ENCODE data around the gene GIPC3. TPM values are rescaled to one million over a fixed set of nuclear protein-coding genes. Genes with fewer than 3 reads are reported as not detected.
A peak's percentile ranks its signal among the peaks of the same experiment; 100 is the strongest.

GIPC3 gene
- total and polyA plus RNA-seq, 3 experiments from 2014 or later: 0.33 to 1.8 (median 0.46) TPM

DNA sequence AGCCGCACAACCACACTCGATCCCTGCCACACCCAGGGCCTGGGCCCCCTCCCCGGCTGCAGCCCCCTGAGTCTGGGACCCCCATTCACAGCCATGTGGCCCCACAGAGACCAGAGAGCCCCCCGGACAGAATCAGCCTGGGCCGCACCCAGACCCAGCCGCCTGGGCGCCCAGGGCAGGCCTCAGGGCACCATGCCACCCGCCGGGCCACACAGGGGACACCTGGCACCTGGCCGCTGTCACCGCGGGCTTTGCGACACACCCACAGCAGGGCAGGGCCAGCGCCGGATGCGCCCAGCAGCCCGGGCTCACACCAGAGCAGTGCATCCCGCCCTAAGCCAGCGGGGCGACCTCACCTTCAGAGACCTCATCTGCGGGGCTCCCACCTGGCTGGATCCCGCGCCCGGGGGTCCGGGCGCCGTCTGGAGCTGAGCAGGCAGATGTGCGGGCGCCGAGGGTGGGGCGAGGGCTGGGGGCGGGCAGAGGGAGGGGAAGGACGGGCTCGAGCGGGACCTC lies 21.0 kb downstream of the GIPC3 start:
- peaks cover 8 to 18% (median 13%) of the 10 kb centered on the region in 3 donors for H3K4me1 Mint-ChIP-seq
- Histone ChIP-seq H3K4me3 (ENCODE audit: low read length) (peak overlapping the region; percentile 21), H3K27me3 (ENCODE audit: insufficient read depth, low read length, poor library complexity, severe bottlenecking) (no peaks in the 10 kb centered on the region), H3K9me3 (ENCODE audit: low read length) (no peaks in the 10 kb centered on the region), H3K36me3 (ENCODE audit: insufficient read depth, low read length) (no peaks in the 10 kb centered on the region), H3K4me1 (ENCODE audit: insufficient read depth, low read length) (peaks cover 29% of the 10 kb centered on the region), H3K27ac (ENCODE audit: low read depth, low read length) (peak overlapping the region; percentile 59)
- ChIA-PET POLR2A (interaction anchor here (0.6 kb wide), 1 partner anchor 52 kb away, joined by 3 read pairs; no protein-coding TSS in a partner anchor), CTCF (no interaction called here)
- H3K27ac Mint-ChIP-seq: no peak overlapping the region
- DNase-seq: peak in 3 of 5 donors; percentile 18 to 60 (median 19)
- H3K9me3 Mint-ChIP-seq: no peaks in the 10 kb centered on the region
- no peaks in the 10 kb centered on the region for H3K27me3 Mint-ChIP-seq
- peaks cover 0 to 5% (median 0%) of the 10 kb centered on the region in 3 donors for H3K36me3 Mint-ChIP-seq
- peak overlapping the region in 5 of 7 donors; percentile 23 to 76 (median 49) for H3K4me3 Mint-ChIP-seq

GRCh38 chr19:3606690-3607289 lies 21.5 kb downstream of the GIPC3 start, which contains the start of gene TBXA2R:
TSS of gene TBXA2R (minus strand) at chr19:3606875. CDS start at chr19:3600634, 6,241 bp downstream.
- Histone ChIP-seq H3K27ac (ENCODE audit: low read depth, low read length) (peak within 1 kb of the TSS; percentile 73), H3K9me3 (ENCODE audit: low read length) (no peaks in the 10 kb centered on the region), H3K4me3 (ENCODE audit: low read length) (peak within 1 kb of the TSS; percentile 21), H3K27me3 (ENCODE audit: insufficient read depth, low read length, poor library complexity, severe bottlenecking) (no peaks in the 10 kb centered on the region), H3K4me1 (ENCODE audit: insufficient read depth, low read length) (peaks cover 29% of the 10 kb centered on the region), H3K36me3 (ENCODE audit: insufficient read depth, low read length) (no peaks in the 10 kb centered on the region)
- DNase-seq: peak; percentile 24 to 70 (median 37)
- peaks cover 0 to 6% (median 0%) of the 10 kb centered on the region in 3 donors for H3K36me3 Mint-ChIP-seq
- ChIA-PET CTCF (no interaction called here), POLR2A (interaction anchor here (0.6 kb wide), 1 partner anchor 52 kb away, joined by 3 read pairs; no protein-coding TSS in a partner anchor)
- H3K4me1 Mint-ChIP-seq: peaks cover 8 to 18% (median 13%) of the 10 kb centered on the region in 3 donors
- no peaks in the 10 kb centered on the region for H3K9me3 Mint-ChIP-seq
- peak within 1 kb of the TSS in 3 of 8 donors; percentile 26 to 84 (median 83) for H3K27ac Mint-ChIP-seq
- no peaks in the 10 kb centered on the region for H3K27me3 Mint-ChIP-seq
- H3K4me3 Mint-ChIP-seq: peak within 1 kb of the TSS in 6 of 7 donors; percentile 23 to 87 (median 60)

- Histone ChIP-seq H3K27ac (ENCODE audit: low read depth, low read length) (peak overlapping the region; percentile 73), H3K36me3 (ENCODE audit: insufficient read depth, low read length) (no peaks in the 10 kb centered on the region), H3K9me3 (ENCODE audit: low read length) (no peaks in the 10 kb centered on the region), H3K4me3 (ENCODE audit: low read length) (no peak overlapping the region), H3K27me3 (ENCODE audit: insufficient read depth, low read length, poor library complexity, severe bottlenecking) (no peaks in the 10 kb centered on the region), H3K4me1 (ENCODE audit: insufficient read depth, low read length) (peaks cover 29% of the 10 kb centered on the region)
- Mint-ChIP-seq H3K9me3 (no peaks in the 10 kb centered on the region), H3K27me3 (no peaks in the 10 kb centered on the region), H3K4me3 (peak overlapping the region in 6 of 7 donors; percentile 47 to 87 (median 66)), H3K36me3 (peaks cover 0 to 10% (median 3%) of the 10 kb centered on the region in 3 donors), H3K4me1 (peaks cover 8 to 18% (median 13%) of the 10 kb centered on the region in 3 donors), H3K27ac (peak overlapping the region in 3 of 8 donors; percentile 26 to 84 (median 83))
- POLR2A ChIA-PET: no interaction called here
- CTCF ChIA-PET: interaction anchor here (1.1 to 2.8 kb wide), 3 partner anchors 11 to 62 kb away, joined by 3 to 14 read pairs (median 3); partner anchors contain the start of gene GIPC3
- peak in 1 of 5 donors; percentile 49 for DNase-seq
These were observed 22.2 kb downstream of the GIPC3 start for GRCh38 chr19:3607303-3608078.

DNA sequence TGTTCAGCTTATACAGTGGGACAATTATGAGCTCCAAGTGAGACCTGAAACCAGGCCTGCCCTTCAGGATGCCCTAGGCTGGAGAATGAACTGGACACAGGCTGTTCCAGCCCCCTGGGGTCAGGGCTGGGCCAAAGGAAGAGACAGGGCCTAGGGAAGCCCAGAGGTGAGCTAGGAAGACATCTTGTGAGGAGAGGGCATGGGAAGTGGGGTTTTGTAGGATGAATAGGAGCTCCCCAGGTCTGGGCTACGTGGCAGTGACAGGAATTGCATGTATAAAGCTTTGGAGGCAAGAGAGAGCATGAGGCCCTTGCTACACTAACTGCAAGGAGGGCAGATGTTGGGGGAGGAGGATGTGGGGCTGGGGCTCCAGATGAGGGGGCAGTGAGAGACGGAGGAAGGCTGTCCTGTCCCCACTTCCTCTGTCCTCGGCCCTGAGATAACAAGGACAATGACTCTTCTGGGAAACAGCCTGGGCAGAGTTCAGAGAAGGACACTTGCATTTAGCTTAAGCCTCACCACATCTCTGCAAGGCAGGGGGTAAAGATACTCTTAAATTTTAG lies 22.9 kb downstream of the GIPC3 start:
- Mint-ChIP-seq H3K27ac (peak overlapping the region in 3 of 8 donors; percentile 26 to 83 (median 79)), H3K9me3 (no peaks in the 10 kb centered on the region), H3K36me3 (peaks cover 0 to 13% (median 3%) of the 10 kb centered on the region in 3 donors), H3K27me3 (no peaks in the 10 kb centered on the region), H3K4me3 (peak overlapping the region in 4 of 7 donors; percentile 47 to 79 (median 66)), H3K4me1 (peaks cover 8 to 18% (median 13%) of the 10 kb centered on the region in 3 donors)
- H3K27ac ChIP-seq (ENCODE audit: low read depth, low read length): peak overlapping the region; percentile 73
- H3K4me1 ChIP-seq (ENCODE audit: insufficient read depth, low read length): peaks cover 29% of the 10 kb centered on the region
- H3K9me3 ChIP-seq (ENCODE audit: low read length): no peaks in the 10 kb centered on the region
- ChIA-PET POLR2A (no interaction called here), CTCF (interaction anchor here (1.1 to 2.8 kb wide), 3 partner anchors 11 to 63 kb away, joined by 3 to 14 read pairs (median 3); partner anchors contain the start of gene GIPC3)
- no peak for DNase-seq
- no peaks in the 10 kb centered on the region for H3K36me3 ChIP-seq (ENCODE audit: insufficient read depth, low read length)
- H3K27me3 ChIP-seq (ENCODE audit: insufficient read depth, low read length, poor library complexity, severe bottlenecking): no peaks in the 10 kb centered on the region
- no peak overlapping the region for H3K4me3 ChIP-seq (ENCODE audit: low read length)

DNA sequence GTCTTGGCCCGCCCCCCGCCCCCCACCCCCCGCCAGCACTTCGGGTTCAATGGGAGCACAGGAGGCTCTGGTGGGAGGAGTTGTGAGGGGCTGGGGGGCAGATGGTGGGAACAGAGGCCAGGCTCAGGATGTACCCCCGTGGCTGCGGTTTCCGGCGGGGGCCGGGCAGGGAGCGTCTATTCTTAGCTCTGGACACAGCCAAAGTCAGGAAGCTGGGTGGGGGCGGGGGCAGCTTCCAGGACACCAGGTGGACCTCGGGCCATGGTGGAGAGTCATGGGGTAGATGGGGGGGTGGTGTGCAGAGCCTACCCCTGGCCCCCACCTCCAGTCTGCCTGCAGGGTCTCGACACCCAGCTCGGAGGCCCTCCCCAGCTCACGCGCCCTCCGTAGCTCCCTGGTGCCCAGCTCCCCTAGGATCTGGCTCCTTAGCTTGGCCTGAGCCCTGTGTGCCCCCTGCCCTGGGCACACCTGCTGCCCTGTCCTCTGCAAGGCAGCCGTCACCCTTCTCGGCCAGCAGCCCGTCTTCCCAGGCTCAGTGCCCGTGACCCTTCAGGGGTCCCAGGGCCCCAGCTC lies 23.6 kb downstream of the GIPC3 start:
- H3K27me3 ChIP-seq (ENCODE audit: insufficient read depth, low read length, poor library complexity, severe bottlenecking): no peaks in the 10 kb centered on the region
- Mint-ChIP-seq H3K9me3 (no peaks in the 10 kb centered on the region), H3K36me3 (peaks cover 0 to 18% (median 3%) of the 10 kb centered on the region in 3 donors), H3K4me3 (no peak overlapping the region), H3K27me3 (no peaks in the 10 kb centered on the region), H3K27ac (peak overlapping the region in 2 of 8 donors; percentile 33 to 94), H3K4me1 (peaks cover 8 to 18% (median 13%) of the 10 kb centered on the region in 3 donors)
- H3K27ac ChIP-seq (ENCODE audit: low read depth, low read length): peak overlapping the region; percentile 59
- H3K4me1 ChIP-seq (ENCODE audit: insufficient read depth, low read length): peaks cover 29% of the 10 kb centered on the region
- ChIA-PET POLR2A (no interaction called here), CTCF (interaction anchor here (0.7 to 2.8 kb wide), 4 partner anchors 10 to 84 kb away, joined by 3 to 14 read pairs (median 4); partner anchors contain the start of gene GIPC3)
- H3K9me3 ChIP-seq (ENCODE audit: low read length): no peaks in the 10 kb centered on the region
- peak in 1 of 5 donors; percentile 39 for DNase-seq
- H3K4me3 ChIP-seq (ENCODE audit: low read length): no peak overlapping the region
- H3K36me3 ChIP-seq (ENCODE audit: insufficient read depth, low read length): no peaks in the 10 kb centered on the region

GRCh38 chr19:3609779-3610719 lies 24.8 kb downstream of the GIPC3 start:
- no peaks in the 10 kb centered on the region for H3K27me3 Mint-ChIP-seq
- CTCF ChIA-PET: interaction anchor here (1.3 to 2.8 kb wide), 2 partner anchors 24 to 82 kb away, joined by 5 to 14 read pairs; partner anchors contain the start of gene GIPC3
- Histone ChIP-seq H3K27ac (ENCODE audit: low read depth, low read length) (no peak overlapping the region), H3K4me3 (ENCODE audit: low read length) (no peak overlapping the region), H3K4me1 (ENCODE audit: insufficient read depth, low read length) (peaks cover 21% of the 10 kb centered on the region), H3K36me3 (ENCODE audit: insufficient read depth, low read length) (no peaks in the 10 kb centered on the region), H3K27me3 (ENCODE audit: insufficient read depth, low read length, poor library complexity, severe bottlenecking) (no peaks in the 10 kb centered on the region), H3K9me3 (ENCODE audit: low read length) (no peaks in the 10 kb centered on the region)
- DNase-seq: peak in 1 of 5 donors; percentile 46
- H3K9me3 Mint-ChIP-seq: no peaks in the 10 kb centered on the region
- H3K4me1 Mint-ChIP-seq: peaks cover 8 to 18% (median 12%) of the 10 kb centered on the region in 3 donors
- no peak overlapping the region for H3K4me3 Mint-ChIP-seq
- peaks cover 0 to 18% (median 3%) of the 10 kb centered on the region in 3 donors for H3K36me3 Mint-ChIP-seq
- POLR2A ChIA-PET: no interaction called here
- peak overlapping the region in 2 of 8 donors; percentile 6 to 60 for H3K27ac Mint-ChIP-seq
